AG09309 (cell line): Measurements from ENCODE around the gene AXIN2.
"Not testable (repeated sequence)": the region's sequence is repeated elsewhere in the genome, so short reads cannot be mapped to it uniquely, and the experiment has no call there.

ENCODE experiments used
- DNase-seq: peaks from one replicate; pipeline ENCODE4 v3.0.0-alpha.2; 2010; ENCODE audit warnings: low read depth
- H3K4me3 ChIP-seq: 2 replicates; pipeline ENCODE4 v1.5.1; 2011; ENCODE audit warnings: mild to moderate bottlenecking, low read depth, low read length, moderate library complexity; ENCODE audit not compliant: control insufficient read depth
- TF ChIP-seq, protein P1 (sequence below): IDR thresholded peaks from 2 replicates; pipeline ENCODE4 v1.5.1; 2011; ENCODE audit warnings: mild to moderate bottlenecking, low read depth, low read length, inconsistent platforms; ENCODE audit not compliant: insufficient read depth, control insufficient read depth; ENCODE audit errors: missing control alignments

The AXIN2 gene

DNA sequence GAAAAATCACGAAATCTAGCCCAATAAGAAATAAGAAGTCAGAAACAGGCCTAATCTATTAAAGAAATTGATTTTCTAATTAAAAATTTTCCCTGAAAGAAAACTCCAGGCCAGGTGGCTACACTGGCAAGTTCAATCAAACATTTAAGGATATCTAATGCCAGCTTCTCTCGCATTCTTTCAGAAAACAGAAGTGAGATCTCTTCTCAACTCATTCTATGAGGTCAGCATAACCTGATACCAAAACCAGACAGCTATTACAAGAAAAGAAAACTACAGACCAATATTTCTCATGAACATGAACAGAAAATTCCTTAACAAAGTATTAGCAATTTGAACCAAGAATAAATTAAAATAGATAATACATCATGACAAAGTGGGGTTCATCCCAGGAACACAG lies 52.4 kb downstream of the AXIN2 start:
- no peak overlapping the region for H3K4me3 ChIP-seq
- DNase-seq = no peak
- TF ChIP-seq, protein P1, sequence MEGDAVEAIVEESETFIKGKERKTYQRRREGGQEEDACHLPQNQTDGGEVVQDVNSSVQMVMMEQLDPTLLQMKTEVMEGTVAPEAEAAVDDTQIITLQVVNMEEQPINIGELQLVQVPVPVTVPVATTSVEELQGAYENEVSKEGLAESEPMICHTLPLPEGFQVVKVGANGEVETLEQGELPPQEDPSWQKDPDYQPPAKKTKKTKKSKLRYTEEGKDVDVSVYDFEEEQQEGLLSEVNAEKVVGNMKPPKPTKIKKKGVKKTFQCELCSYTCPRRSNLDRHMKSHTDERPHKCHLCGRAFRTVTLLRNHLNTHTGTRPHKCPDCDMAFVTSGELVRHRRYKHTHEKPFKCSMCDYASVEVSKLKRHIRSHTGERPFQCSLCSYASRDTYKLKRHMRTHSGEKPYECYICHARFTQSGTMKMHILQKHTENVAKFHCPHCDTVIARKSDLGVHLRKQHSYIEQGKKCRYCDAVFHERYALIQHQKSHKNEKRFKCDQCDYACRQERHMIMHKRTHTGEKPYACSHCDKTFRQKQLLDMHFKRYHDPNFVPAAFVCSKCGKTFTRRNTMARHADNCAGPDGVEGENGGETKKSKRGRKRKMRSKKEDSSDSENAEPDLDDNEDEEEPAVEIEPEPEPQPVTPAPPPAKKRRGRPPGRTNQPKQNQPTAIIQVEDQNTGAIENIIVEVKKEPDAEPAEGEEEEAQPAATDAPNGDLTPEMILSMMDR = no peak

- not testable (repeated sequence) for H3K4me3 ChIP-seq, DNase-seq
Observed at GRCh38 chr17:65504673-65505072, 56.8 kb downstream of the AXIN2 start.

- H3K4me3 ChIP-seq = no peak overlapping the region
- DNase-seq = no peak
- TF ChIP-seq, protein P1 = no peak
Observed at GRCh38 chr17:65504141-65504540, 57.3 kb downstream of the AXIN2 start.

GRCh38 chr17:65503557-65503956 lies 57.9 kb downstream of the AXIN2 start:
- no peak overlapping the region for H3K4me3 ChIP-seq
- DNase-seq = no peak
- TF ChIP-seq, protein P1 = no peak

DNA sequence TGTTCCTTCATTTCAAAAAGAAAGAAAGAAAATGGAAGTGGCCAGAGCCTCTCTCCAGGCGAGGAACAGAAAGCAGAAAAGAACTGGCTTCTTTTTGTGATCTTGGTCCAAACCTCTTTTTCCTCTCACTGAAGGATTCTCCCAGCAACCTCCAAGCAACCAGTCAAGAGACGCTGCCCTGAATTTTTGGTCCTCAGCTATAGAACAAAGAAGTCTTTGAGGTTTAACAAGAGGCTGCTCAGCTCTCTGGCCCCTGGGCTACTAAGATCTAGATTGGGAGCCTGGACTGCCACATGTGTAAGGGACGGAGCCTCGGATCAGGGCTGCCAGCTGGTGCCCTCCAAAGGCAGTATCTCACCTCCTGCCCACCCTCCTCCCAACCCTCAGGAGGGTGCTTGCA lies 62.6 kb downstream of the AXIN2 start:
- H3K4me3 ChIP-seq = no peak overlapping the region
- TF ChIP-seq, protein P1 = no peak
- no peak for DNase-seq

GRCh38 chr17:65496801-65497200 lies 64.6 kb downstream of the AXIN2 start:
- DNase-seq = no peak
- no peak overlapping the region for H3K4me3 ChIP-seq
- TF ChIP-seq, protein P1 = no peak

- no peak overlapping the region for H3K4me3 ChIP-seq
- DNase-seq = no peak
- TF ChIP-seq, protein P1 = no peak
Observed at GRCh38 chr17:65495122-65496055, 66.1 kb downstream of the AXIN2 start.
